ENCODE results near the gene TAPBPL.

GRCh38 chr12:6444031-6444430 lies 7.8 kb upstream of the TAPBPL start:
- TF ChIP-seq POLR2A (IDR thresholded peaks at IDR 0.05) (no peak), CTCF (IDR thresholded peaks at IDR 0.05) (no peak), EP300 (IDR thresholded peaks at IDR 0.05) (no peak)

All from ovary (tissue), 3 donors.